Lung microvascular endothelial cell (primary cell): ENCODE results near the gene SNTB2. TPM values are rescaled to one million over a fixed set of nuclear protein-coding genes. Genes with fewer than 3 reads are reported as not detected.

Experiments
- DNase-seq, 2 donors: peaks; one replicate each; pipeline versions ENCODE4 v3.0.0 to v3.0.0-alpha.2; 2010; ENCODE audit warnings: low read depth in 2 of 2
- total RNA-seq: library from RNA; depleted of rRNA; stranded (reverse); fragments of >200 nt; gene quantifications from 2 replicates; pipeline ENCODE4 v1.2.1, GENCODE V29; 2014

Gene SNTB2
- total RNA-seq, 1 donor from 2014 or later, result 72.0 TPM

DNA sequence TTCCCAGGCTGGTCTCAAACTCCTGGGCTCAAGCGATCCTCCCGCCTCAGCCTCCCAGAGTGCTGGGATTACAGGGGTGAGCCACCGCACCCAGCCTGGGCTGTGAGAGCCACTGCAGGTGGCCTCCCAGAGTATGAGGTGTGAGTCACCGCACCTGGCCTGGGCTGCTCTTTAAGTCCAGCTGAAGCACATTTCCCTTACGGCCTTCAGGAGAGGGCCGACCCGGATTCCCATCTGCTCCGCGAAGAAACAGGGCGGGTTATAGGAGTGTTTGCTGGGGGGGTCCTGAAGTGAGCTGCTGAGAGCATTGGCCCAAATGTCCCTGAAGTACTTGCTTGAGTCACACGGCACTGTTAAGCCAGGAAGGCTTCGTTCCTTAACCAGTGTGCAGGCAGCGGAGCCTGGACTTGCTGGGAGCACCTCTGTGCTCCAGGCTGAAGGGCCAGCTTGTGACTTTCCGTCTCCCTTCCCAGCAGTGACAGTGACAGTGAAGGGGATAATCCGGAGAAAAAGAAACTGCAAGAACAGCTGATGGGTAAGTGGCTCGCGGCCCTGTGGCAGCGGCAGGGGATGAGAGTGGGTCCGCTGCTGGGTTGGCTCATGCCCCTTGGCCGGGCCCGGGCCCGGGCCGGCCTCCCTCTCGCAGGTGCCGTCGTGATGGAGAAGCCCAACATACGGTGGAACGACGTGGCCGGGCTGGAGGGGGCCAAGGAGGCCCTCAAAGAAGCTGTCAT is 131.4 kb downstream of the SNTB2 start:
- no peak for DNase-seq

DNA sequence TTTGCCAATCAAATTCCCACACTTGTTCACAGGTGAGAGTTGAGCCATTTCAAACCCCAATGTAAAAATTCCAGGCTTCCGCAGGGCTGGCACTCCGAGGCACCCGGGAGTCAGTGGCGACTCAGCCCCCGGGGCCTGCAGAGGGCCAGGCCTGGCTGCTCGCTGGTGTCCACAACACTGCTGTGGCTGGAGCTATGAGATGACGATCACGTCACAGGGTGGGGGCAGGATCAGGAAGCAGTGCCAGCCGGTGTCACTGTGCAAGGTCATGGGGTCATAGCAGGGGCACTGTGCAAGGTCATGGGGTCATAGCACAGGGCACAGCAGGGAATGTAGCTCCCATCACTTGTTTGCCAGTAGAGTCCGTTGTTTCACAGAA is 131.9 kb downstream of the SNTB2 start:
- DNase-seq, result no peak

DNA sequence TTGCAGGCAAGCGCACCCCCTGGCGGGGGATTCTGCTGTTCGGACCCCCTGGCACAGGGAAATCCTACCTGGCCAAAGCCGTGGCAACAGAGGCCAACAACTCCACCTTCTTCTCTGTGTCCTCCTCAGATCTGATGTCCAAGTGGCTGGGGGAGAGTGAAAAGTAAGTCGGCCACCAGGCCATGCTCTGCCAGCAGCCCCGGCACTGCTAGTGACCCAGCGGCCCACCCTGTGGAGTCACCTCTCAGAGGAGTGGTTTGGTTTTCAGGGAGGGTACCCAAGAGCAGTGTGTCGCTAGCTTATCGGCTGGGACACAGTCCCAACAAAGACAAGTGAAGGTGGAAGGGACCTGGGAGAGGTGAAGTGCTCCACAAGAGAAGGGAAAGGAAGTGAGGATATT is 132.4 kb downstream of the SNTB2 start:
- no peak for DNase-seq

DNA sequence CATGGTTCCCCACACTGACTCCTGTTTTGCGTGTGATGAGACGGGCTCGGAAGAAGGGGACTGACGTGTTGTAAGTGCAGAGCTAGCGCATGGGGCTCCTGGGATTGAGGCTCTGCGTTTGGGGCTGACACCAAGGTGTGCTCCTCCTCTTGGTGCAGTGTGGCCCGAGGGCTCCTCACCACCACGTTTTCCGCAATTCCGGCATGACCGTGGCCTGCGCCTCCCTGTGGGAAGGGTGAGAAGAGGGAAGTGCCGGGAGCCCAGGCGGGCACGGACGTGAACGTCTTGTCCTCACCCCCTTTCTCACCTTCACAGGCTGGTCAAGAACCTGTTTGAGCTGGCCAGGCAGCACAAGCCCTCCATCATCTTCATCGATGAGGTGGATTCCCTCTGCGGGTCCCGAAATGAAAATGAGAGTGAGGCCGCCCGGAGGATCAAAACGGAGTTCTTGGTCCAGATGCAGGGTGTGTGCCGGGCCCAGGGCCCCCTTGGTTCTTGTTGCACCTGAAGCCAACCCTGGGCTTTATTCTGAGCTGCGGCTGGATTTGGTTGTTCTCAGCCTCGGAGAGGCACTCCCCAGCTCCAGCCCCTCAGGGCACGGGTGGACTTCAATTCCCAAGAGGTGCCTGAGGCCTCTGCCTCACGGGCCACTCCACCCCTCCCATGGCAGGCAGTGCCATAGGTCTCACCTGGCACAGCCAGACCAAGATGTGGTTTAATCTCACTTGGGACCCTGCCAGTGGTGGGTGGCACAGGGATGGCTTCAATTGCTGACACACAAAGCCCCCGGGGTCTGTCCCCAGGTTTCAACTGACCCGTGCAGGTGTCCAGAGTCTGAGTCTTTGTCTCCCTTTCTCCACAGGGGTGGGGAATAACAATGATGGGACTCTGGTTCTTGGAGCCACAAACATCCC is 133.1 kb downstream of the SNTB2 start:
- no peak for DNase-seq

DNA sequence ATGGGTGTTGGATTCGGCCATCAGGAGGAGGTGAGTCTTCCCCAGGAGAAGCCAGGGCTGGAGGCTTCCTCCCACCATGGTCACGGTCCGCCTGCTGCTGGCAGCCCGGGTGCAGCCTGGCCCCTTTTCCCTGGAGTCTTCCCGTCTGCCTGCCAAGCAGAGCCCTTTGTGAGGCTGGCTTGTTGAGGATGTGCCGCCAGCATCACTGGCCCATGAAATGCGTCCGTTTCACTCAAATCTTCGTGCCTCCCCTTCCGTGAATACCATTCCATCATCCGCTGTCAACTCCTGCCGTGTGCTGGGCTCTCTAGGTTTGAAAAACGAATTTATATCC is 133.7 kb downstream of the SNTB2 start:
- no peak for DNase-seq

DNA sequence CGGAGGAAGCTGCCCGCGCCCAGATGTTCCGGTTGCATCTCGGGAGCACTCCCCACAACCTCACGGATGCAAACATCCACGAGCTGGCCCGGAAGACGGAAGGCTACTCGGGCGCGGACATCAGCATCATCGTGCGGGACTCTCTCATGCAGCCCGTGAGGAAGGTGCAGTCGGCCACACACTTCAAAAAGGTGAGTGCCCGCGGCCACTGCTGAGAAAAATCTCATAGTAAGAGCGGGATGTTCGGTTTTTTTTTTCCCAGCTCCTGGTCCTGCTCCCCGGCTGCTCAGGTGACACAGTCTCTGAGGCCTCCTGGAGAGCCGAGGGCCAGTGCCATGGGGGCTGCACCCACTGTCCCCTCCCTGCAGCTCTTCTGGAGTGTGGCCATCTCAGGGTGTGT is 134.1 kb downstream of the SNTB2 start:
- no peak for DNase-seq

DNA sequence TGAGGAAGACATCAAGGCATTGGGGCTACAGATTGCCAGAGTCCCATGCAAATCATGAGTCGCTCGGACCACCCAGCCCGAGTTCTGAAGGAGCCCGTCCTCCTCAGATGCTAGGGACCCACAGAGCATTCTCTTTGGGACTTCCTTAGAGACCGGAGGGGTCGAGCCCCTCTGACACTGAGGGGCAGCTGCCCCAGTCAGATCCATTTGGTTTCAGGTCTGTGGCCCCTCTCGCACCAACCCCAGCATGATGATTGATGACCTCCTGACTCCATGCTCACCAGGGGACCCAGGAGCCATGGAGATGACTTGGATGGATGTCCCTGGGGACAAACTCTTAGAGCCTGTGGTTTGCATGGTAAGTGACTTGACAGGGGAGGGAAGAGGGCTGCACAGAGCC is 135.4 kb downstream of the SNTB2 start:
- DNase-seq, result no peak

DNA sequence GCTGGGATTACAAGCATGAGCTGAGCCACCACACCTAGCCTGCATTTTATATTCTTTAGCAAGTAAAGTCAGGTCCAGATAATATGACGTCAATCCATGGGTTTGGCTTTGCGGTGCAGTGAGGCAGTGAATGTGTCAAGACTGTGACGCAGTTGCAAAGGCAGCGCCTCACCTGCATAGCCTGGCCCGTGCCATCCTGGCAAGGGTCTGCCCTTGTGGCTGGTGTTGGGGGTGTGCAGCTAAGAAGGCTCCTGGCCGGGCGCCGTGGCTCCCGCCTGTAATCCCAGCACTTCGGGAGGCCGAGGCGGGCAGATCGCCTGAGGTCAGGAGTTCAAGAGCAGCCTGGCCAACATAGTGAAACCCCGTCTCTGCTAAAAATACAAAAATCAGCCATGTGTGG is 136.5 kb downstream of the SNTB2 start:
- DNase-seq, result no peak

DNA sequence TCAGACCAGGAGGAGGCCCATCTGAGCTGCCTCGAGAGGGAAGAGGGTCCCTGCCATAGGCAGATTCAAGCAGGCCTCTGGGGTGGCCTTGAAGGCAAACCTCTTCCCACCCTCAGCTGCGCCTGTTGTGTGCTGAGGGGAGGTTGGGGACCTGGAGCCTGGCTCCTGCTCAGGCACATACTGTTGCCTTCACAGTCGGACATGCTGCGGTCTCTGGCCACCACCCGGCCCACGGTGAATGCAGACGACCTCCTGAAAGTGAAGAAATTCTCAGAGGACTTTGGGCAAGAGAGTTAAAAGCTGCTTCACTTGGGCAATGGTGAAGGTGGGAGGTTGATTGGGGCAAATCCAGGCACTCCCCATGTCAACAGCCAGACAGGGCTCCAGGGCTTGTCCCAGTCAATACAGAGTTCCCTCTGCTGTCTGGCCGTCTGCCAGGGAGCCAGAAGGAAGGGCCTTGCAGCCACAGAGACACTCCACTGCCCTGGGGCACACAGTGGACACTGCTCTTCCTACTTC is 137.1 kb downstream of the SNTB2 start:
- no peak for DNase-seq

DNA sequence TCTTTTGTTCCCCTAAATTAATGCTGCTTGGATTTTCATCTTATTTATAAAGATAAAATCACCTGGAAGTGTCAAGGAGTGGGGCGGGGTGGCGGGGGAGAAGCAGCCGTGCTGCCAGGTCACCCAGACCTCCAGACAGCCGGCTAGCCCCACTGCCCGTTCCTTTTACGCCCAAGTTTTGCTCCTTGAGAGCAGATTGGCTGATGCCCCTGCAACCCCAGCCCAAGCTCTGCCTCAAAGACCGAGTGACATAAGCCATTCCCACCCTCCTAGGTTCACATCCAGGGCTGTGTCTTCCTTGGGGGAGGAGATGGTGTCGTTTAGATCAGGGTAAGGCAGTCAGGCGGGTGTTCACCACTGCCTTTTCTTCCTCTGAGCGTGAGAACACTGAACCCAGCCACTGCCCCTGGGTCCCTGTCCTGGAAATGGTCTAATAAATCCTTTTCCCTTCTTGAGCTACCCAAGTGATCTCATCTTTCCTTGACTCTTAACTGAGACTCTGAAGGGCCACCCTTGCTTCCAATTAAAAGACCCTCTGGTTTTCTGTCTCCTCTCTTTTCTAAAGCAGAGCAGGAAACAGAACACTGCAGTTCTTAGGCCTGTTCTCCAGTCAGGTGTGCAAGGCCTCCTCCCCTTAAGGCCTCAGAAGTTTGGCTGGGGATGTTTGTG is 137.8 kb downstream of the SNTB2 start:
- no peak for DNase-seq

DNA sequence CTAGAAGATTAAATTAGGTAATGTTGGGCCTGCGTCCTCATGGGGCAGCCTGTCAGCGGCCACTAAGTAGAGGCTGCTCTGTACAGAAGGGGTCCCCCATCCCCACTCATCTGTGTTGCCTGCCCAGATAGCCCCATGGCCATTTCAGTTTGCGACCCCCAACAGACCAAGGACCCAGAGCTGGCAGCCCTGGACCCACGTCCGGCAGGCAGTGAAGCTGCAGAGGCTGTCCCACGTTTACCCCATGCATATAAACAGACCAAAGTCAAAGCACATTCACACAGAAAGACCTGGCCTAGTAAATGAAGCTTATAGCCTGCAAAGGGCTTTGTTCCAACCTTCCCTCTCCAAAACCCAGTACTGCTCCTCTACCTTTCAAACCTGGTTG is 138.8 kb downstream of the SNTB2 start:
- no peak for DNase-seq

DNA sequence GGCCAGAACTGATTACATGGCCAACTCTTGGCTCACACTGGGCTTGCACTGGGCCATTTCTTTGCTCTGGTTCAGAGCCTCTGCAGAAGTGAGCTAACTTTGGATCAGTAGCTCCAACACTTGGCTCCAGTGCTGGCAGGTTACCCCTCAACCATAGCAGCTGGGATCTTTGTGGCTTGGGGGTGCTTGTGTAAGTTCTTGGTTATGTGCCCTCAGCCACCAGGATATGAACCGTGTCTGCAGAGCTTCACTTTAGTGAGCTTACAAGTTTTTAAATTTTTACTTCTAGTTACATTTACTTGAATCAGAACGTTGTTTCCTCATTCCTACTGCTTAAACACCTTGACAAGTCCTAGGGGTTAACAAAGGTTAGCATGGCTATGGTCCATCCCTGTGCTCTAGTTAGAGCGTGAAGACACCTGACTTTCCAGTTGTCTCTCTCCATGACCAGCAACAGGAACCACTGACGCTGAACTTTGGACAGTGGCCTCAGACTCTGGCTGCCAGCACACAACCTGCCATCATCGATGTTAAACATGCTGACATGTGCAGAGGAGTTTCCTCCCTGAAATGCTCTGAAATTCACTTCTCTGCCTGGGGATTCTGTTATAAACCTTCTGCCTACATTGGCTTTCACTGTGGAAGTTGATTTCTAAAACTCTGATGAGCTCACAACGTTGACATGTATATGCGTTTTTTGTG is 139.4 kb downstream of the SNTB2 start:
- DNase-seq, result peak in 1 of 2 donors; percentile 88

DNA sequence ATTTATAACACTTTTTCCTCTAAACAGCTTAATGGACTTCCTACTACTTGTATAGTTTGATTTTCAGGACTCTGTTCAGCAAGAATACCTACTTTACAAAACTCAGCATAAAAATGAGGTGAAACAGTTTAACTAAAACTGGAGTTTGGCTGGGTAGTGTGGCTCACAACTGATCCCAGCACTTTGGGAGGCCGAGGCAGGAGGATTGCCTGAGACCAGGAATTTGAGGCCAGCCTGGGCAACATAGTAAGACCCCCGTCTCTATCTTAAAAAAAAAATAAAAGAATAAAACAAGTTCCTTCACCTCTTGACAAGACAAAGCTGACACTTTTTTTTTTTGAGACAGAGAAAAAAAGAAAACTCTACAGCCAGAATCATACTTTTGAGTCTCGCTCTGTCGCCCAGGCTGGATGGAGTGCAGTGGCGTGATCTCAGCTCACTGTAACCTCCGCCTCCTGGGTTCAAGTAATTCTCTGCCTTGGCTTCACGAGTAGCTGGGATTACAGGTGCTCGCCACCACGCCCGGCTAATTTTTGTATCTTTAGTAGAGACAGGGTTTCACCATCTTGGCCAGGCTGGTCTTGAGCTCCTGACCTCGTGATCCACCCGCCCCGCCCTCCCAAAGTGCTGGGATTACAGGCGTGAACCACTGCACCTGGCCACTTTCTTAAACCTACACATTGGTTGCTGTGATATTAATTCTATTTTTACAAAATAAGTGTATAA is 140.8 kb downstream of the SNTB2 start:
- DNase-seq, result no peak

DNA sequence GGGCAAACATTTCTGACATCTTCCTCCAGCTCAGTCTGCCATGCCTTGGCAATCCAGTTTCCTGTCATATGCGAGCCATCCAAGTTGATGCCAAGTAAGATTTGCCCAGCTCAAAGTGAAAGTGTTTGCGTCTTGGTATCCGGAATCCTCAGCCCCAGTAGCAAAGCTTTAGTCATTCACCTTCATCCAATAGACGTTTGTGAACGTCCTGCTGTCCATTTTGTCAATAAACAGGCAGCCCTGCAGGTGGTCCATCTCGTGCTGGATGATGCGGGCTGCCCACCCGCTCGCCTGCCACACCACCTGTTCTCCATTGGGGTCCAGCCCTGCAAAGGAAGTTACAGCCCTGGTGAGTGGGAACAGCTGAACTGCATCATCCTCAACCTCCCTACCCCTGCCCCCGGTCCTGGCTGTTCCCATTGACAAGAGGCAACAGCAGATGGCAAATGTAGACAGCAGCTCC is 141.9 kb downstream of the SNTB2 start:
- peak in 1 of 2 donors; percentile 81 for DNase-seq

DNA sequence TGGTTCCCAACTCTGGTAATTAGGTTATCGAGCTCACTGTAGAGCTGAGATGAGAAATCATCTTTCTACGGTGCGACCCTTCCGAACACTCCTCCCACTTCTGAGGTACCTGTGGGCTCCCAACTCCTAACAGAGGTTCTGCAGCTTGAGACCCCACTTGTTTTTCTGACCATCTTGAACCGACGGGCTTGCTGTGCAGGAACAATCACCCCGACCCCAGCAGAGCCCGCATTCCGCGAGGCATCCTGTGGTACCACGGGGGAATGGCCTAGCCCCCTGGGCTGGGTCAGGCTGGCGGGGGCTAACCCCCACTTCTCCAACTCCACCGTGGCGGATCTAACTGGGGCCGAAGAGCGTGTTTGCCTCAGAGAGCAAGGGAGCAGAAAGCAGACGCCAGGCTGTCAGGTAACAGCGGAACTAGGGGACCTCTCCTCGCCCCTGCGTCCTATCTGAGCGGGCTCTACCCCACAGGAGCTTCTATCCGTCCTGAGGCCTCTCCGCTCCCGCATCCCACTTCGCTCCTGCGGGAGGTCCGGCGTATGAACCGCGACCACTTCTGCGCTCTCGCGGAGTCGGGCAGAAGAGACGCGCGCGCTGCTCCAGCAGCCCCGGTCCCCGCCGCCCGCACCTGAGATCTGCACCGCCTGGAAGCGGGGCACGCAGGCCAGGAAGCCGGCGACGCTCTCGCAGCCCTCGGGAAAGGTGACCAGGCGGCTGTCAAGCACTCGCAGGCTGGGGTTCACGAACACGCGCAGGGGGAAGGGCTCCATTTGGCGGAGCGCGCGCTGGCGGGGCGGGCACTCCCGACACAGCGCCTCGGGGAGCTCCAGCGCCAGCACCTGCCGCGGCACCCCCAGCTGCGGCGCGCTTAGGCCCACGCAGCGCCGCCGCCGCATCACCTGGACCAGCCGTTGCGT is 142.7 kb downstream of the SNTB2 start:
- DNase-seq, result peak; percentile 27 to 42

DNA sequence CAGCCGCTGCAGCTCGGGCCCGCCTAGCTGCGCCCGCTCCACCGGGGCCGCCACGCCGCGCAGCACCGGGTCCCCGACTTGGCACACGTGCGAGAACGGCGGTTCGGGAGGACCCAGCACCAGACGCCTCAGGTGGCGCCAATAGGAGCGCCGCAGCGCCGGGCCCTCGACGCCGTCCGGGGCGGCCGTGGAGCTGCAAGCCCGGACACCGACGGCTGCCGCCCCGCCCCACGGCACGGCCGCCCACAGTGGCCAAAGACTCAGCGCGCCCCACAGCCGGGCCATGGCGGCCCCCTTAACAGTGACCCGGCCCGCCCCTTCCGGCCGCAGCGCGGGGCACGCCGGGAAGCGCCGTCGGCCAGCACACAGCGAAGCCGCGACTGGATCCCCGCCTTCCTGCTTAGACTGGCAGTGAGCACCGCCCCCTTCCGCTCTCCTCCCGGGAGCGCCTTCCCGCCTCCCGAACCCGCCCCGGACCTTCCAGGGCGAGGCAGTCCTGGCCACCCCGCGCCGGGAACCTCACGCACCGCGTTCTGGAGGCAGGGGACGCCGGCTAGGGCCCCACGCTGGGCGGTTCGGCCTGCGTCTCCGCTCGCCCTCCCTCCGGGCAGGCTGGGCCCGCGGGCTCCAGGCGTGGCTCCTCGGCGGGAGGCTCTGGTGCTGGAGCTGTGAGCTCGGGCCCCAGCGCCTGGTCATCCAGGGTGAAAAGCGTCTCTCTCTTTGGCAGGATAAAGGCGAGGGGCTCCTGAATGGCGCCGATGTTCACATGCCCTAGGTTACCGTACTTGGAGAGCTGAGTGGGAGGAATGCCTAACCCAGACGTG is 143.5 kb downstream of the SNTB2 start, which contains the start of gene PDF:
TSS of gene PDF (minus strand) at position 303 of the 824 bp plus-strand sequence. CDS start at position 285, 18 bp downstream.
- peak; percentile 94 to 95 for DNase-seq

DNA sequence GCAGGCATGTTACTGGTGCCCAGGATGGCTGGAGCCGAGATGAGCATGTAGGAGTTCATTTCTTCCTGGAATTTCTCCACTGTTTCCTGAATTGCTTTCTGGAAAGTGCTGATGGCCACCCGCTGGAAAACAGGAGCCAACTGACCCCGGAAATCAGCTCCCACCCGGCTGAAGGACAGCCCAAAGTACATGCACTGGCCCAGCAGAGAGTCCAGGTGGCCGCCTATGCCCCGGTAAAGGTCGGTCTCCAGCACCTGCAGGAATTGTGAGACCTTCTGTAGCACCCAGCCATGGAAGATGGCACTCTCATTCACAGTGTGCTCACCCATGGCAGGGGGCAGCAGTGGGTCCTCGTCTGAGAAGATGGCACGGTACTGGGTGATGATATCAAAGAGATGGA is 147.7 kb downstream of the SNTB2 start:
- no peak for DNase-seq

DNA sequence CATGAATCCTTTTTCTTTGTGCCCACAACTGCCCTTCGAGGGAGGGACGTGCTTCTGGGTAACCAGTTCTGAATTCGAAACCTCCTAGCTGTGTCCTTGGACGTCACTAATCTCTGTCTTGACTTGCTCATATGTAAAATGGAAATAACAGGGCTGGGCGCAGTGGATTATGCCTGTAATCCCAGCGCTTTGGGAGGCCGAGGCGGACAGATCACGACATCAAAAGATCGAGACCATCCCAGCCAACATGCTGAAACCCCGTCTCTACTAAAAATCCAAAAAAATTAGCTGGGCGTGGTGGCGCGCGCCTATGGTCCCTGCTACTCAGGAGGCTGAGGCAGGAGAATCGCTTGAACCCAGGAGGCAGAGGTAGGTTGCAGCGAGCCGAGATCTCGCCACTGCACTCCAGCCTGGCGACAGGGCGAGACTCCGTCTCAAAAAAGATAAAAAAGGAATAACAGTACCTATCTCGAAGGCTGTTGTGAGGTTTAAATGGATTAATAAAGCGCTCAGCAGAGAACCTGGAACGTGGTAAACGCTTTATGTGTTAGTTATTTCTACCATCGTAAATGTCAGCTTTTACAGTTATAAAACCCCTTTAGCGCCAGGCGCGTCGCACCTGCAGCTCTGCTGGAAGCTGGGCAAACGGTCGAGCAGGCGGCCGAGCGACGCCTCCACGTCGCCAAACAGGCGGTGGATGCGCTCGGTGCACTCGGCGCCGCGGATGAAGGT is 151.8 kb downstream of the SNTB2 start:
- no peak for DNase-seq
